Measurements from ENCODE around the gene NCF4.

Gene NCF4

GRCh38 chr22:36921309-36922104, 60.7 kb downstream of the NCF4 start:
- no peak for DNase-seq (ENCODE audit: low read depth)
- no peak for TF ChIP-seq CTCF (conservative IDR thresholded peaks at IDR 0.05; ENCODE audit: low read depth, low read length)
- no peak overlapping the region for H3K4me3 ChIP-seq (ENCODE audit: low read length)

- DNase-seq (ENCODE audit: low read depth) = no peak
- H3K4me3 ChIP-seq (ENCODE audit: low read length) = no peak overlapping the region
Observed at GRCh38 chr22:36922105-36922608, 61.4 kb downstream of the NCF4 start.

GRCh38 chr22:36922711-36923110, 61.9 kb downstream of the NCF4 start:
- TF ChIP-seq CTCF (conservative IDR thresholded peaks at IDR 0.05; ENCODE audit: low read depth, low read length) = no peak
- no peak overlapping the region for H3K4me3 ChIP-seq (ENCODE audit: low read length)
- no peak for DNase-seq (ENCODE audit: low read depth)

More at GRCh38 chr22:36922105-36922608, 61.4 kb downstream of the NCF4 start:
- no peak for TF ChIP-seq CTCF (conservative IDR thresholded peaks at IDR 0.05; ENCODE audit: low read depth, low read length)

GRCh38 chr22:36923131-36923788, 62.5 kb downstream of the NCF4 start:
- no peak for DNase-seq (ENCODE audit: low read depth)
- TF ChIP-seq CTCF (conservative IDR thresholded peaks at IDR 0.05; ENCODE audit: low read depth, low read length) = no peak
- no peak overlapping the region for H3K4me3 ChIP-seq (ENCODE audit: low read length)

GRCh38 chr22:36924151-36924698, 63.4 kb downstream of the NCF4 start:
- TF ChIP-seq CTCF (conservative IDR thresholded peaks at IDR 0.05; ENCODE audit: low read depth, low read length) = no peak
- no peak overlapping the region for H3K4me3 ChIP-seq (ENCODE audit: low read length)
- DNase-seq (ENCODE audit: low read depth) = no peak

GRCh38 chr22:36925388-36926290, 64.8 kb downstream of the NCF4 start:
- H3K4me3 ChIP-seq (ENCODE audit: low read length) = no peak overlapping the region
- TF ChIP-seq CTCF (conservative IDR thresholded peaks at IDR 0.05; ENCODE audit: low read depth, low read length) = no peak
- DNase-seq (ENCODE audit: low read depth) = no peak
